Measurements from ENCODE around the gene CYFIP1. TPM values are rescaled to one million over a fixed set of nuclear protein-coding genes. Genes with fewer than 3 reads are reported as not detected.

The CYFIP1 gene
- total RNA-seq, 1 experiment from 2014 or later, result 143 TPM

DNA sequence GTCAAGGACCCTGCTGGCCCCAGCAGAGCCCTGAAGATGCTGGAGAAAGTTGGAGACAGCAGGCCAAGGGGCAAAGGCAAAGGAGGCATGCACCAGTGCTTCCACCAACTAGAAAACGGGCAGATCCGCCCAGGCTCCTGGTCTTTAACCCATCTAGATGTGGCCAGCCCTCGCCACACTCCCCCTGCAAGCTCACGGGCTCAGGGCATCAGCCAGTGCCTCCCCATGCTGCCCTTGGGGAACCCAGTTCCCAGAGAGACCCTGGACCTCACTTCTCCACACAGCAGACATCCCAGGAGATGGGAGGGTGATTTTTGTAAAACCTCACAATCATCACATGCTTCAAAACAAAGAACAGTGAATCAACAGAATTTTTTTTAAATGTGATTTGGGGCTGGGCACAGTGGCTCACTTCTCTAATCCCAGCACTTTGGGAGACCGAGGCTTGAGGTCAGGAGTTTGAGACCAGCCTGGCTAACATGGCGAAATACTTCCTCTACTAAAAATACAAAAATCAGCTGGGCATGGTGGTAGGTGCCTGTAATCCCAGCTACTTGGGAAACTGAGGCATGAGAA is 24.5 kb downstream of the CYFIP1 start:
- no peaks in the 10 kb centered on the region for H4K20me1 ChIP-seq (ENCODE audit: insufficient read depth)
- TF ChIP-seq POLR2AphosphoS5 (IDR thresholded peaks at IDR 0.05; ENCODE audit: low read depth, low read length), result no peak
- TF ChIP-seq TCF7L2 (IDR thresholded peaks at IDR 0.05; ENCODE audit: borderline replicate concordance, extremely low read depth, insufficient read depth, insufficient read length), result no peak
- no peak for TF ChIP-seq RAD21 (IDR thresholded peaks at IDR 0.05; ENCODE audit: low read depth)
- TF ChIP-seq EZH2 (IDR thresholded peaks at IDR 0.05), result no peak
- no peak for TF ChIP-seq FOSL1 (IDR thresholded peaks at IDR 0.05; ENCODE audit: low read depth)
- TF ChIP-seq, protein P1, sequence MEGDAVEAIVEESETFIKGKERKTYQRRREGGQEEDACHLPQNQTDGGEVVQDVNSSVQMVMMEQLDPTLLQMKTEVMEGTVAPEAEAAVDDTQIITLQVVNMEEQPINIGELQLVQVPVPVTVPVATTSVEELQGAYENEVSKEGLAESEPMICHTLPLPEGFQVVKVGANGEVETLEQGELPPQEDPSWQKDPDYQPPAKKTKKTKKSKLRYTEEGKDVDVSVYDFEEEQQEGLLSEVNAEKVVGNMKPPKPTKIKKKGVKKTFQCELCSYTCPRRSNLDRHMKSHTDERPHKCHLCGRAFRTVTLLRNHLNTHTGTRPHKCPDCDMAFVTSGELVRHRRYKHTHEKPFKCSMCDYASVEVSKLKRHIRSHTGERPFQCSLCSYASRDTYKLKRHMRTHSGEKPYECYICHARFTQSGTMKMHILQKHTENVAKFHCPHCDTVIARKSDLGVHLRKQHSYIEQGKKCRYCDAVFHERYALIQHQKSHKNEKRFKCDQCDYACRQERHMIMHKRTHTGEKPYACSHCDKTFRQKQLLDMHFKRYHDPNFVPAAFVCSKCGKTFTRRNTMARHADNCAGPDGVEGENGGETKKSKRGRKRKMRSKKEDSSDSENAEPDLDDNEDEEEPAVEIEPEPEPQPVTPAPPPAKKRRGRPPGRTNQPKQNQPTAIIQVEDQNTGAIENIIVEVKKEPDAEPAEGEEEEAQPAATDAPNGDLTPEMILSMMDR (IDR thresholded peaks at IDR 0.05 in 2 of 3, conservative IDR thresholded peaks at IDR 0.05 in 1 of 3; ENCODE audit: borderline replicate concordance in 1 of 3, insufficient read depth in 1 of 3, low read depth in 2 of 3, low read length in 2 of 3), result no peak
- no peak for TF ChIP-seq CEBPB (IDR thresholded peaks at IDR 0.05; ENCODE audit: low read depth)
- no peak for TF ChIP-seq POLR2A (IDR thresholded peaks at IDR 0.05; ENCODE audit: borderline replicate concordance, extremely low read depth, insufficient read depth, insufficient read length)
- no peak for TF ChIP-seq EGR1 (IDR thresholded peaks at IDR 0.05; ENCODE audit: low read depth)
- H2AFZ ChIP-seq (ENCODE audit: low read depth, low read length, poor library complexity, severe bottlenecking), result no peak overlapping the region
- no peak overlapping the region for H3K9ac ChIP-seq (ENCODE audit: low read length)
- H3K27me3 ChIP-seq (ENCODE audit: insufficient read depth, low read length), result no peaks in the 10 kb centered on the region
- DNase-seq (ENCODE audit: low read depth, low spot score) (no peak), ATAC-seq (no peak)
- H3K4me1 ChIP-seq (ENCODE audit: control insufficient read depth in 1 of 2, insufficient read depth in 2 of 2, low read length in 2 of 2), result no peaks in the 10 kb centered on the region
- no peaks in the 10 kb centered on the region for H3K9me2 ChIP-seq (ENCODE audit: insufficient read depth)
- no peak overlapping the region for H3K27ac ChIP-seq (ENCODE audit: low read depth, low read length)
- POLR2A ChIA-PET, result no interaction called here
- intact Hi-C loops (cut with micrococcal nuclease), result no loop called here
- BruUV-seq (replicated peaks), result no TSS peak
- H3K9me3 ChIP-seq (ENCODE audit: control insufficient read depth in 1 of 2, insufficient read depth in 1 of 2, low read depth in 1 of 2, low read length in 2 of 2), result no peaks in the 10 kb centered on the region
- H3K4me3 ChIP-seq (replicated peaks in 1 of 2; ENCODE audit: low read depth in 1 of 2, low read length in 2 of 2), result no peak overlapping the region
- no peak overlapping the region for H3K4me2 ChIP-seq (ENCODE audit: low read length)
- CTCF ChIA-PET, result no interaction called here
- RAD21 ChIA-PET (ENCODE audit: low non-redundant PET in 1 of 2, low total read pairs in 2 of 2, uncharacterized antibody in 2 of 2, unreplicated experiment in 2 of 2), result no interaction called here
- no peaks in the 10 kb centered on the region for H3K36me3 ChIP-seq (ENCODE audit: control insufficient read depth in 1 of 2, insufficient read depth in 2 of 2, low read length in 2 of 2)
- peaks cover 97% of the 10 kb centered on the region for H3K79me2 ChIP-seq (ENCODE audit: insufficient read depth, low read length)

All from HCT116 (cell line).